HG03378 (cell line): ENCODE measurements around the gene EPHA1.
"Not testable (repeated sequence)": the region's sequence is repeated elsewhere in the genome, so short reads cannot be mapped to it uniquely, and the experiment has no call there.

Source experiments
- ATAC-seq: cut with Tn5 transposase; IDR thresholded peaks from one replicate; pipeline ENCODE4 v1.9.1; 2021; ENCODE audit warnings: mild to moderate bottlenecking, moderate library complexity; ENCODE audit not compliant: unreplicated experiment

Gene EPHA1

DNA sequence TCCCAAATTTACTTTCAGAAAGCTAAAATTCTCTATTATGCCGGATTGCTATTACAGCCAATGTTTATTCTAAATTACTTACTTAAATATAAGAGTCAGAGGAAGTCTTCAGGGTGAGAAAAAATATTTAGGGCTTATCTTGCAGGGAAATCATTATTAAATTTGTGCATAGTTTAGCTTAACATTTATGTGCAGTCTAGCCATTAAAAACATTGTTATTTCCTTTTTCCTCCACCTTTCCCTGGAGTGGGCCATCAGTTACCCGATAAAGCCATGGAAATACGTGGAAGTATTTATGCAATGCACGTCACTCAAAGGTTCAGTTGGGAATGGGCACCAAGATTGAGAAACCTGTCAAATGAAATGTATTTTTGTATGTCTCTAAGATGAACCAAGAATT, 25.1 kb upstream of the EPHA1 start:
- no peak for ATAC-seq

DNA sequence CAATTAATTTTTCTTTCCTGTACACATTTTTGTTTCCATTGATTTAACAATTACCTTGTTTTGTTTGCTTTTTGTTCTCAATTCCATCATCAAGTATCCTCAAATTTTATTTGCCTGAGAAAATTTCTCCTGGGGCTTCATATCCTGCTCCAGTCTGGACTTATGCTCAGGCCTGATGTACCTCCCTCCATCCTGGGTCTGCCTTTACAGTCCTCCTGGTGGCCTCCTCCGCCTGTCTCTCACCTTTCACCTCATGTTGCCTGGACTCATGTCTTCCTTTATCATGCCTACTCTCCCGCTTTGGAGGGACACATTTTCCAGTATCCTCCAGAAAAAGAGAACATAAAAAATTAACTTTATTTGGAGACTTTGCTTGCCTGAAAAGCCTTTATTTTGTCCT, 22.5 kb upstream of the EPHA1 start:
- ATAC-seq, result no peak

DNA sequence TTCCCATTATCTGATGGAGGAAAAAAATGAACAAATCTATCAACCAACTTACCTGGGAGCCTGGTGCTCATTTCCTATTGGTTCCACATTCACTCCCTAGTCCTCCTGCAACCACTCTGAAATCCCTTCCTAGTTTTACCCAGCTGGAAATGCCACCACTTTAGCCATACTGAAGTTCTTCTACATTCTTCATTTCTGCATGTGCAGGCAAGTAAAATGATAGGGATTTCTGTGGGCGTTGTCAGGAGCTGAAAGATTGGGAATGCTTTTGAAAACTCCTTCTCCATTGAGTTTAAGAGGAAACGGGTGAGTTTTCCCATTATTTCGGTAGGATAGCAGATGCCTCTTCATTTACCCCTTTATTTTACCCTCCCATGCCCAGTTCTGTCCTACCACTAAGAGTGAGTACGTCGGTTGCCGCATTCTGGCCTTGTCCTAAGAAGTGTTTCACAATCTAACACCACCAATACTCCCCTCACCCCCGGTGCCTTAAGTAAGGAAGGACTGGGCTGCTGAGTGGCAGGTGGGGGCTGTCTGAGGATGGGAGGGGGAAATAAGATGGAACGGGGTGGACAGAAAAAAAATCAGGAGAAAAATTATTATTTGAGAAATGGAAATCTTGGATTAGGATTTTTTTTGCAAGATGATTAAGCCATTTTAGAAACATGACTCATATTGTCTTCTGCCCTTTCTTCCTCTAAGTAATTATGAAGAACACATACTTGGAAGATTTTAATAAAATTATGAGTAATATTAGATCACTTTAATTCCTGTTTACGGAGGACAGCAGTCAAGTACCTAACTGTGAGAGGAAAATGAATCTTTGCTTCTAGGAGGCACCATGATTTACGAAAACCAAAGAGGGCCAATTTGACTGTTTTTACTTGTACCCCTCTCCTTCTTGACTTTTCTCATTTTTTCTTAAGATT, 21.4 kb upstream of the EPHA1 start:
- ATAC-seq, result no peak

DNA sequence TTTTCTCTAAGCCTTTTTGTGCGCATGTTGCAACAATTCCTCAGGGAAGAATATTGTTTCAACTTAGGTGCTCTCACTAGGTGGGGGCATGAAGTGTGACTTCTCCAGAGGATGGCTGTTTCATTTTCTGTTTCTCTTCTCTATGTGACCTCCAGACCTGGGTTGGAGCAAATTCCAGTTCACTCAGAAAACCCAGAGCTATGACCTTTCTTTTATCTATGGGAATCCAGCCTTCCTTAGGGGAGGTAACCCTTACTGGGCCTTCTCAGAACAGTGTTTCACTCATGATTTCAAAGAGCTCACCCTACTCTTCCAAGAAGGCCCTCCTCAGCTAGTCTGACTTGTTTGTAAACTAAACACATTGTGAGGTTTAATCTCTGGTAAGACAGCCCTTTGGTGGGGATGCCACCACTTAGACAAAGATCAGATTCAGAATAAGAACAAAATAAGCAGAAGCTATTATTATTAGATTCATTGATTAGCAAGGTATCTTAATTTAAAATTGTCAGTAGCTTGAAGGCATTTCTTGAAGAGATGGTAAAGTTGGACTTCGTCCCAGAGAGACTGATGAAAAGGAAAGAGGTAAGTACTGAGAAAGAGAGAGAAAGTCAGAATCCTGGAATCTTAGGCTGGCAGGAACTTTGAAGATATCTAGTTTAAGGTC, 18.0 kb upstream of the EPHA1 start:
- no peak for ATAC-seq

DNA sequence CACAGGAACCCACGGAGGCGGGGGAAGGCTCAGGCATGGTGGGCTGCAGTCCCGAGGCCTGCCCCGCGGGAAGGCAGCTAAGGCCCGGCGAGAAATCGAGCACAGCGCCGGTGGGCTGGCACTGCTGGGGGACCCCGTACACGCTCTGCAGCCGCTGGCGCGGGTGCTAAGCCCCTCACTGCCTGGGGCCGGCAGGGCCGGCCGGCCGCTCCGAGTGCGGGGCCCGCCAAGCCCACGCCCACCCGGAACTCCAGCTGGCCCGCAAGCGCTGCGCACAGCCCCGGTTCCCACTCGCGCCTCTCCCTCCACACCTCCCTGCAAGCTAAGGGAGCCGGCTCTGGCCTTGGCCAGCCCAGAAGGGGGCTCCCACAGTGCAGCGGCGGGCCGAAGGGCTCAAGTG, 15.8 kb upstream of the EPHA1 start:
- ATAC-seq, result not testable (repeated sequence)

DNA sequence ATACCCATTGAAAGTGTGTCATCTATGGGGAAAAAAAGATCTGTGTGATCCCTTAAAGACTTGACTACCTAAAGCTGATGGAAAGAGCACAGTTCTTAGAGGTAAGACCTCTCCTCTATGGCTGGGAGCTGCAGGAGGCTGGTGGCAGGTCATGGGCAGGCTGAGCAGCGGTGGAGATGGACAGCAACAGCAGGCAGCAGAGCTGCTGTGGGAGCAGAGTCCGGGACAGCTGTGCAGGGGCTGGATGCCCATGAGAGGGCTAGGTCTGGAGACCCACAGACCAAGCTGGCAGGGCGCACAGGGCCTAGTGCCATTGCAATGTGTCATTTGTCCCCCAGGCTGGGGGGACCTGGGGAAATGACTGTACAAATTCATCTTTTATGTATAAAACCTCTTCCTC, 13.4 kb upstream of the EPHA1 start:
- no peak for ATAC-seq

DNA sequence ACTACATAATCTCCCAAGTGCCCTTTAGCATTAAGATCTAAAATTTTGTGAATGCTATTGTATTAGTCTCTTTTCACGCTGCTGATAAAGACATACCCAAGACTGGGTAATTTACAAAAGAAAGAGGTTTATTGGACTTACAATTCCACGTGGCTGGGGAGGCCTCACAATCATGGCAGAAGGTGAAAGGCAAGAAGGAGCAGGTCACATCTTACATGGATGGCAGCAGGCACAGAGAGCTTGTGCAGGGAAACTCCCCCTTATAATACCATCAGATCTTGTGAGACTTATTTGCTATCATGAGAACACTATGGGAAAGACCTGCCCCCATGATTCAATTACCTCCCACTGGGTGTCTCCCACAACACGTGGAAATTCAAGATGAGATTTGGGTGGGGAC, 12.0 kb upstream of the EPHA1 start:
- not testable (repeated sequence) for ATAC-seq

DNA sequence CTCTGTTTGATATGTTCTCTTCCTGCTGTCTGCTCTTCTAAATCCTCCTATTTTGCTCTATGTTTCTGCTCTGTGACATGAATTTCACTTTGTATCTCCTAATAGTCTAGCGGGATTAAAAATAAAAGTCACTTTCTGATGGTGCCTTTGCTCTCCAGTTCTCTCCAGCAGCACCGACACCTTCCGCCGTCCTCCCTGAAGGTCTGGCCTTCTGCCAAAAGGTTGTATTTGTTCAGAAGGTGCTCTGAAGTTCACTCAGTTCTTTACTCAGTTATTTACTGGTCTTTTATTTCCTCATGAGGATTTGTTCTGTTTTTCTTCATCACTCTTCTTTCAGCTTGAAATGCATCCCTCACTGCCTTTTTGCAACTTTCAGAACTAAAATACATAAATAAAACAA, 11.2 kb upstream of the EPHA1 start:
- no peak for ATAC-seq

DNA sequence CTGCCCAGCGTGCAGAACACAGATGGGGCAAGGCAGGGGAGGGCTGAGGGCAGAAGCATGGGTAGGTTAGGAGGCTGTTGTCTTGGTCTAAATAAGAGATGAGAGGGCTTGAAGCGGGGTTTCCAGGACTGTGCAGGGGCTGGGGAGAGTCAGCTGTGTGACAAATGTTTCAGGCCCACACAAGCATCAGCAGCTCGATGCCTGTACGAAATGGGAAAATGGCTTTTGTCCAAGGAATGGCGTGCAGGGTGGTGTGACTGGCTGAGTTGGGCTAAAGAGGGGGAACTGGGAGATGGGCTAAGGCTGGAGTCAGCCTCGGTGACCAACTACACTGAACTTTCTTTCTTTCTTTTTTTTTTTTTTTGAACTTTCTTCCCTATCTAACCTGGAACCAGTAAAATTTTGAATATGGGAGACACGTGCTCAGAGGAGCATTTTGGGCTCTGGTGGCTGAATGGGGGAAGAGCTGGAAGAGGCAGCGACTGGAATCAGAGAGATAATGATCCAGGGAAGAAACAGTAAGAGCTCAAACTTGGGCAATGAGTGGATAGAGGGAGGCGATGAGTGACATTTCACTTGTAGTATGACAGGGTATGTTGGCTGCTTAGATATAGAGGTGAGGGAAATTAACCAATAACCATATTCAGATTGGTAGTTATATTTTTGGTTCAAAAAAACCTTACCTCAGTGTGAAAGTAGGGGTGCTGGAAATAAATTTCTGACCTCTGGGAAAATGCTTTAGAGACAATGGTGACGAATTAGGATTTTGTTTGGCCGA, 10.2 kb upstream of the EPHA1 start:
- ATAC-seq, result no peak

DNA sequence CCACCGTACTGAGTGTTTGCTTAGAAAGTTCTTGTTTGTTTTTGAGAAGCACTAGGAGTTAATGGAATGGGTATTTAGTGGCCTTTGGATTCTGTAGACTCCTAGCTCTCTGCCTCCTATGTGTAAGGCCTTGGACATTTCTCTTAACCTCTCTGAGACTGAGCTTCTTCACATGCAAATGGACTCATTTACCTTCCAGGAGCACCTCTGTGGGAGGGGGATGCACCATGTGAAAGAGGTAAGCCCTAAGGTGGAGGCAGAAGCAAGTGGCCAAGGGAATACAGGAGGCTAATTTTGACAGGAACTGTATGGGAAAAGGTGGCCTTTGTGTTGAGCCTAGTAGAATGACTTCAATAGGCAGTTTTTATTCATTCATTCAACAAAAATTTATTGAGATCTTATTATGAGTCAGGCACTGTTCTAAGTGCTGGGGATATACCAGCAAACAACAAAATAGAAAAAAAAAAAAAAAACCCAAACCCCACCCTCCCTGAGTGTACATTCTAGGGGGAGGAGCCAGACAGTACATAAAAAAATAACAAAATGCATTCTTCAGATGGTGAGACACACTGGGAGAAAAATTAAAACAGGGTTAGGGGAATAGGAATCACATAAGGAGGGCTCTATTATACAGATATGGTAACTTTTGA, 9.2 kb upstream of the EPHA1 start:
- ATAC-seq, result no peak

DNA sequence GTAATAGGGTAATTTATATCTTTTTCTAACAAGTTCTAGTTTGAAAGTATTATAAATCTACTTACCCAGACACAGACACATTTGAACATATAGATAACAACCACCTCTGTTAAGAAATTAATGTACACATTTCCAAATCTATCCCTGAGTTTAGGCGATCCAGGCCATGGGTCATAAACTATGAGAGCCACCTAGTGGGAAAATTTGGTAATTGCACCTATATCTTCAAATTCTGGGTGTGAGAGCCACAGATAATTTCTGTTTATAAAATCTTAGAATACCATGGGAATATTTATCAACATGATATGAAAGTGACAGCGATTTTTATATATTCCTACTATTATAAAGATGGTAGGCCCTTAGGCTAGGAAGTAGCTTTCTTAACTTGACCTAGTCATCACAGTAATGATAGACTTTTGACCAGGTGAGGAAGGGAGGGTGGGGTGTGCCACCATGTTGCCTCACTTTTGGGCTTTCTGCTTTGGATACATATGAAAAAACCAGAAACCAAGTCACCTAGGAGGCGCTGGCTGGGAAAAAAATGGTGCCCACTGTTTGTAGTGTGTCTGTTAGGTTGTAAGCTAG, 8.0 kb upstream of the EPHA1 start:
- no peak for ATAC-seq

DNA sequence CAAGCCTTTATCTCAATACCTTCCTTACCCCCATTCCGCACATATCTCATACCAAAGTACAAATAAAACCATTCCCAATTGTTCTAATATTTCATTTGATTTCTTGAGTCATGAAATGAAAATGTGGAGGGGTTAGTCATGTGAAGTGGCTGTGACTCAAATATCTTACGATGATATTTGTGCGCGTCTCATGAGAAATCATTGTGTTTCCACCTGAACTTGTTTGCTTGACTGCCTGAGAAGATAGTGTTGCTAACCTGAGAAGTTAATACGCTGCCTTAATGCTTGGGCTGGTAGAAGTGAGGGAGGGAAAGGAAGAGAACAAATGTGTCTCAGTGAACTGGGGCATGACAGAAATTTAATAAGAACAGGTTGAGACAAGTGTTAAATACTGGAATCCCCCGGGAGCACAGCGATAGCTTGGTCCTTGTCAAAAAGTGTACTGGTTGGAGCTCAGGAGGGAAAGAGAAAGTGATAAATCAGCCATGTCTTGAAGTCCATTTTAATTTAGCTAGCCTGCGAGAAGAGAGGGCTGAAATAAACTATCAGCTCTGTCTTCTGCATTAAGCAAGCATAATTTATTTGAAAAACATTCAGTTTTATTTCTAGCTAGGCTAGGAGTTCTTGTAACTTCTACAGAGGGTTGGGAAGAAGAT, 7.2 kb upstream of the EPHA1 start:
- ATAC-seq, result no peak

DNA sequence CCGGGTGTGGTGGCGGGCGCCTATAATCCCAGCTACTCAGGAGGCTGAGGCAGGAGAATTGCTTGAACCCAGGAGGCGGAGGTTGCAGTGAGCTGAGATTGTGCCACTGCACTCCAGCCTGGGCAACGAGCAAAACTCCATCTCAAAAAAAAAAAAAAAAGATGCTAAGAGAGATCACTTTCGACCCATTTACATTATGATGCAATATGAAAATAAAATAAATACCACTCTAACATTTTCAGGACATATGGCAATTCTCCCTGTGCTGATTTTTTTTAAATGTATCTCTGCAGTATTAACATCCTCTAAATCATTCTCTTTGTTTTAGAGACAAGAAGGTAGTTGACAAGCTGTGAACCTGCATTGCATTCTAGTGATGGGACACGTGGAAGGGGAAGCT, 6.6 kb upstream of the EPHA1 start:
- not testable (repeated sequence) for ATAC-seq

DNA sequence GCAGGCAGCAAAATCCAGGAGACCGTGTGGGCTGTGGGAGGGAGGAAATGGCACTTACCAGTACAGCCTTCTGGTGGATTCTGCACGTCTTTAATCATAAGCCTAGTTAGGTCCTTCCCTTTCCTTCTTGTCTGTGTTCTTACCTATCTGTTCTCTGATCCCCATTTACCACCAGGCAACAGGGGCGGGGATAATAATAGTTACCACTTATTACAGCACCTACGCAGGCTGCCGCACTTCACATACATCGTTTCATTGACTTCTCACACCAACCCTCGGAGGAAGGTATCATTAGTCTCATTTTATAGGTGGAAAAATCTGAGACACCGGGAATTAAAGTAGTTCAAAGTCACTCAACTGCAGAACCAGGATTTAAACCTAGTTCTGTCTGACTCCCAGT, 4.5 kb upstream of the EPHA1 start:
- no peak for ATAC-seq

DNA sequence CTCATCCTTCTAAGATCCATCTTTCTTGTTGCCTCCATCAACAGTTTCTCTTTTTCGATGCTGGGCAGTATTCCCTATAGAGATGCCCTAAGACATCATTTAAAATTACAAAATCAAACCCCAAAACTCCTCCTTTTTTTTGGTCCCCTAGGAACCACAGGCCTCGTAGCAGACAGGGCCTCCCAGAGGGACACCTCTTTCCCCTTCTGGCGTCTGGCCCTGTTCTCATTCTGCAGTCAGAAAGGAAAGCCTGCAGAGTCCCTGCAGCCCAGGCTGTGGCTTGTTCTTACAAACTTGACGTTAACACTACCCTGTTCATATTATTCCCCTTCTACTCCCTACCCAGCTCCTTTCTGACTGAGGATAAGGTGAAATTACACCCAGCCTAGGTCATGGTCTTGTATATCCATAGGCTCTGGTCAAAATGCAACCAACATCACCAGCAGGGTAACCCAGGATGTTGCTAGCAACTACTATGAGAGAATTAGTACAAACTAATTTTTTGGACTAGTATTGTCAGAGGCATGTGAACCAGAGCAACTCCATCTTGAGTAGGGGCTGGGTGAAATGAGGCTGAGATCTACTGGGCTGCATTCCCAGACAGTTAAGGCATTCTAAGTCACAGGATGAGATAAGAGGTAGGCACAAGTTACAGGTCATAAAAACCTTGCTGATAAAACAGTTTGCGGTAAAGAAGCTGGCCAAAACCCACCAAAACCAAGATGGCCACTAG, 3.5 kb upstream of the EPHA1 start:
- ATAC-seq, result no peak

DNA sequence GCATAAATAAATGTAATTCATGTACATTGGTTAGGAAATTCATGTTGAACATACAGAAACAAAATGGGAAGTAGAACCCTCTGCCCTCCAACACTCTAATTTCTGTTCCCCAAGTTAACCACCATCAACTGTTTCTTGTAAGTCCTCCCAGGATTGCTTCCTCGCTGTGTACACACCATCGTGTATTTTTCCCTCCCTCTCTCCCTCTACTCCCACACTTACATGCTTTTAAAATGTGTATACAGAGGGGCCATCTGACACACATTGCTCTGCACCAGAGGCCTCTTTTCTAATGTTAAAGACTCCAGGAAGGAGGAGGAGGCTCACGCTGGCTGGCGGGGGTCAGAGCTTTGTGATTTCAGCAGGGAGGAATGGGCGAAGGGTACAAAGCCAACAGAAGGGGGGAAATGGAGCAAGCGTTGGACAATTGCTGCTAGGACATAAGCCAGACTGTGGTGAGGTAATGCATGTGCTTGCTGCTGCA, 1.9 kb upstream of the EPHA1 start:
- no peak for ATAC-seq

DNA sequence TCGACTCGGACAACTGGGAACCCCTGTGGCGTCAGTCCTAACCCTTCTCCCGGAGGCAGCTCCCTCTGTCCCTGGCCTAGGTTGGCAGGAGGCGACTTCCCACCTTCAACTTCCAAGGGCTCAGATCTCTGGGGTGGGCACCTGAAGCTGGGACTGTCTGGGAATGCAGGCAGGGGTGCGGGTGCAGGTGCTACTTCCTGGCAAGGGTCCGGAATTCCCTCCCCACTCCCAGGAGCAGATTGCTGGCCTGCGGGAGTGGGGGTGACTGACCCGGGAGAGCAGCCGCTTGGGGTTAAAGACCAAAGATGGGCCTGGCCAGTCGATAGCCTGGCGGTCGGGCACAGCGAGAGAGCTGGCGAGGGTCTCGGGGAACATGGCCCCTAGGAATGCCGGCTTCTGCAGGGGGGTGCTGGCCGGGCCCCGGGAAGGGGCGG, 387 bp downstream of the EPHA1 start:
- no peak for ATAC-seq

DNA sequence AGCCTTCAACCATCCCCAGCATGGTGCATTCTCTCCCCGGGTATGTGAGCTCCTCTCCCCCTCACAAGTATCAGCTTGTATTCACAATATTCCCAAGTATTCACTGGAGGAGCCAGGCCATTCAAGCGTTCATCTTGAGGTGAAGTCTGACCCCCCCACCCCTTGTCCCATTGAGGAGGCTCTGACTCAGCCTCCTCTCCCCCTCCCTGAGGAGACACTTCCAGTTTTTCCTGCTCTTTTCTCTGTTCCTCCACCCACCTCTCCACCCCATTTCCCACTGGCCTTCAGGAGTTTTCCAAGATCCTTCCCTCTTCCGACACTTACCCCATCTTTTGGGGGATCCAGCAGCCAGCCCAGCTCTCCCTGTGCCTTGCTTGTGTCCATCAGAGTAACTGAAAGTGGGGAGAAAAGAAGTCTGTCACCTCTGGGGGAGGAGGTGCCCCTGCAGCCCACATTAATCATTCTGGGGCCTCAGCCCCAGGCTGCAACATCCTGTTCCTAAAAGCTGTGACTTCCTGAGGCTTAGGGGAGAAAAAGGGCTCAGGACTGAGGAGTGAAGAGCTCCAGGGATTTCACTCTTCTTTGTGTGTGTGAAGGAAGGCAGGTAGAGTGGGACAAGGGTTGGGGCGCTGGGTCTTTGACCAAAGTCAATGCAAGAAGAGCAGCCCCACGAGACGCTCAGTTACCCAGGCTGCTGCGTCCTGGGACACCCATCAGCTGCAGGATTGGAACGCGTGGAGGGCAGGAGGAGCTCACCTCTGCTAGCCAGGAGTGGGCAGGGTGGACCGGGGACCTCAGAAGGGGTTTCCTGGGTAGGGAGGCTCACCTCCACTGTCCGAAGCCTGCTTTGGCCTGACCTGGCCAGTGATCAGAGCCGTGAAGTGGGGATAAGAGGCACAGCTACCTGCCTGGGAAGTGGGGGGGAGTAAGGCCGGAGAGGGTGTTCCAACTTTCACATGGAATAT, 1.1 kb downstream of the EPHA1 start:
- no peak for ATAC-seq
